GM11168 (cell line): ENCODE results near the gene ADM5.

Experiments used
- in situ Hi-C: fragments of 300-500 bp; cut with MboI; formaldehyde crosslinking; loops from one replicate; pipeline ENCODE4 v1.12.0; 2022; ENCODE audit warnings: low sequenced_read_pairs; ENCODE audit not compliant: unreplicated experiment

ADM5 gene

DNA sequence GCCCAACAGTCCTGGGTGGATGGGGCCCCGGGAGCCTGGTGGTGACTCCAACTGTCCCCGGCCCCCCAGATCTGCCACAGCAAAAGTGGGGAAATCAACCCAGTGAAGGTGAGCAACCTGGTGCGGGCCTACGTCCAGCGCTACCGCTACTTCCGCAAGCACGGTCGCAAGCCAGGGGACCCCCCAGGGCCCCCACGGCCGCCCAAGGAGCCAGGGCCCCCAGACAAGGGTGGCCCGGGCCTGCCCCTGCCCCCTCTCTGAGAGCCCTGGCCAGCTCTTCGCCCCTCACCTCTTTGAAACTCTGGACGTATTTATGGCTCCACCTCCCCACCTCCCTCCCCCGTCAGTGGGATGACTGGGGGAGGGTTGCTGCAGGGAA, 31.3 kb upstream of the ADM5 start:
- in situ Hi-C loops, result no loop called here

DNA sequence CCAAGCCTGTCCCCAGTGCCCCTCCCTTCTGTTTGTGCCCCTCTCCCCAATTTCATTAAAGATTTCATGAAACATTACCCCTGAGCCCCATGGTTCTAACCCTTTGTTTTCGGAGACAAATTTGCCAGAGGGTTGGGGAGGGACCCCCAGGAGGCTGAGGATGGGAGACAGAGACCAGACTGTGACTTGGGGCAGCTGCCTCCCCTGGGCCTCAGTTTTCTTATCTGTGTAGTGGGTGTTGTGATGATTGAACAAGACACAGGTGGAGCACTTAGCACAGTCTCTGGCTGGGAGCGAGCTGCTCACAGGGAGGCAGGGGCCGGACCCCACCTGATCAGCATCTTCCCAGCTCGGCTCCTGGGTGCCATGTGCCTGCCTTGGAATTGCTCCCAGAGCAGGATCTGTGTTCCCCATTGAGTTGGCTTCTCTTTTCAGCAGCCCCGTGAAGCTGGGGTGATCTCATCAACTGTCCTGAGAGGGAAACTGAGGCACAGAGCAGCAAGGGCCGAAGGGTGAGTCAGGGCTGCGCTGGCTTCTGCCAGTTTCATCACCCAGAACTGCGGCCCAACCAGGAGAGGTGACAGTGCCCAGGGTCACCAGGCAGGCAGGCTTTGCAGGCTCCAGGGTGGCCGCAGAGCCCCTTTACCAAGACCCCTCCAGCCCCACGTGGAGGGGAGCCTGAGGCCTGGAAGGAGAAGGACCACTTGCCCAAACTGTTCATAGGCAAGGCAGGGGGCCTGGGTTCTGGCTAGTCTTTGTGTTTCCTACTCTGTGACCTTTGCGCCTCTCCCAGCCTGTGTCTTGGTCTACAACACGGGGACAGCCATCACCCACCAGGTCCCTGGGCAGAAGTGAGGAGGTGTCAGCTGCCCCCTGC, 30.6 kb upstream of the ADM5 start:
- in situ Hi-C loops, result no loop called here

DNA sequence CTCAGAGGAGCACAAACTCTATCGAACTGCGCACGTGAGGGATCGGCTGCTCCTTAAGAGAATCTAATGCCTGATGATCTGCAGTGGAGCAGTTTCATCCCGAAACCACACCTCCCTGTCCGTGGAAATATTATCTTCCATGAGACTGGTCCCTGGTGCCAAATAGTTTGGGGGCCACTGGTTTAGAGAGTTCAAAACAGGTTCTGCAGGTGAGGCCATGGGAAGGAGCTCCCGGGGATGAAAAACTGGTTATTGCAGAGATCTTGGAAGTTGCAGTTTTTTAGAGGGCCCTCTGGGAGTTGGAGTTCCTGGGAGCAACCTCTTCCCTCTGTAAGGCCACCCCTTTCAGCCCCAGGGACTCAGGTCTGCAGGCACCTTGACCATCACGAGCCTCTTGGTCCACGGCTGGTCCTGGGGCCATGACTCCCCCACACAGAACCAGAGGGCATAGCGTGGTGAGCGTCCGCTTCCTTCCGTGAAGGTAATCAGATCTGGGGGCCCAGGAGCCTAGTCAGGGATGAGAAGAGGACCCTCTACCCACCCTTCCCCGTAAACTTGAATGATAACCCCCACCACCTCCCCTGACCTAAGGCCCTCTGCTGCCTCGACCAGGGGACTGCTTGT, 28.9 kb upstream of the ADM5 start:
- in situ Hi-C loops, result no loop called here

DNA sequence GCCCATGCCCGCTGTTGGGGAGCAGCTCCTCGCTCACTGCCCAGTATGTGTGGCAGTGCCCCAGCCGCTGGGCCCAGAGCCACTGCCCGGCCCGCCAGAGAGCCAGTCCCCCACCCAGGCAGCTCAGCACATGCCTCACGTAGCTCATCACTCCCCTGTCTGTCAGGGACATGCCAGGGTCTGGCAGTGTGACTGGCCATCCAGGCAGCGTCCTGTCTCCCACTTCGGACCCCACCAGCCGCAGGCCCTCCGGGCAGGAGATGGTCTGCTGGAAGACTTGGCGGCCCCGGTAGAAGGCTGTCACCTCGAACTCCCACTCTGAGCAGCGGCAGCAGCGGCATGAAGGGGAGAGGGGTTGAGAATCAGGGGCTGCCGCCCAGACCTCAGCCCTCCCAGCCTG, 27.4 kb upstream of the ADM5 start:
- in situ Hi-C loops, result no loop called here

DNA sequence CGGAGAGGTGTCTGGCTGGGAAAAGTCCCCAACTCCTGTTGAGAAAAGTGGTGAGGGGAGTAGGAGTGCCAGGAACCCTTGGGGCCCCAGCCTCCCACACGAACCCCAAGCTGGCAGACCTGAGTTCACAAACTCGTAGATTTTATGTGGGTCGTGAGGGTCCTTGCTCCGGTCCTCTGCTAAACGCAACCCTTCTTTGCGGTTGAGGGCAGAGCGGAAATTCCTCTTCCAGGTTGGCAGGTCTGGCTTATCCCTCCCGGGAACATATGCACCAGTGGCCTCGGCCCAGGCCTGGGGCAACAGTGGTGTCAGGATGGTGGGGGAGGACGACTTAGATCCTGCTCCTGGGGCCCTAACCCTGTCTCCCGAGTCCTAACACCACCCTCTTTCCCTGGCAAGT, 26.2 kb upstream of the ADM5 start:
- in situ Hi-C loops, result no loop called here

DNA sequence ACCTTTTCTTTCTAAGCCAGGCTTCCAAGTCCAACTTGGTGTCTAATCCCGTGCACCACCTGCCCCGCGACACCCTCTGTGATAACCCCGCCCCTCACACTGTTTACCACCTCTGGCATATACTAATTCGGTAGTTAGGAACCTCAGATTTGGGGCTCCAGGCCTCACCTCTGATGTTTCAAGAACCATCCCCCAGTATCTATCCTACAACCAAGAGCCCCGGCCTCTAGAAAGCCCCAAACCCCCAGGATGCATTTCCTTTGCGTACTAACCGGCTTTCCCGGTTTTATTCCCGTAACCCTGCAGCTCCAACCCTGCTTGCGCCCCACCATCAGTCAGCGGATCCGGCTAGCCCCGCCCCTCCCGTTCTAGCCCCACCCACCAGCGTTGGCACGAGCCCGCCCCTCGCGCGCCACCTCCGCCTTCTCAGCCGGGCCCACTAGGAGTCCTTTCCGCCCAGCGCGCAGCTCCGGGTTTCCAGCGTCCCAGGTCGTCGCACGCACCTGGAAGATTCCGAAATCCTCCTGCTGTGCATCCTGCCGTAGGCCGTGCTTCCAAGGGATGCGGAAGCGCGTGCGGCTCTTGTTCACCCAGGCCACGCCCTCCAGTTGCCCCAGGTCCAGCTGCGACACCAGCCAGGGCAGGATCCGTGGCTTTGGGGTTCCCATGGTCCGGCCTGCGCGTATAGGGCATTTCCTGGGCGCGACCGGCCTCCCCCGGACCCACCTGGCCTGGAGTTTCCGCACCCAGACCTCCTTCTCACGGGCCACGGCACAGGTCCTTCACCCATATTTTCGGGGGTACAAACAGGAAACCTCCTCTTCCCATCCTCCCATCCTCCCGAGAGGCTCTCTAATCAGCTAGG, 25.0 kb upstream of the ADM5 start:
- in situ Hi-C loops, result no loop called here

DNA sequence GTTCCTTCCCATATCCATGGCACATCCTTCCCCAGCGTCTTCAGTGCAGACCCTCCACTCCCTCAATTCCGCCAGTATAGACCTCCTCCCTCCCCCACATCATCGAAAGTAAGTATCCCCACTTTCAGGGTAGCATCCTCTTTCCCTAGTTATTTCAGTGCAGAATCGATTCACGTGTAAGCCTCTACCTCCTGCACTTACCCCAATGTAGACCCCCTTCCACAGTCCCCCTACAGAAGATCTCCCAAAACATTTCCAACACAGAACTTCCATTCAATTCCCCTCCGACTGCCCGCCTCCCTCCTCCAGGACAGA, 24.4 kb upstream of the ADM5 start:
- in situ Hi-C loops, result no loop called here

DNA sequence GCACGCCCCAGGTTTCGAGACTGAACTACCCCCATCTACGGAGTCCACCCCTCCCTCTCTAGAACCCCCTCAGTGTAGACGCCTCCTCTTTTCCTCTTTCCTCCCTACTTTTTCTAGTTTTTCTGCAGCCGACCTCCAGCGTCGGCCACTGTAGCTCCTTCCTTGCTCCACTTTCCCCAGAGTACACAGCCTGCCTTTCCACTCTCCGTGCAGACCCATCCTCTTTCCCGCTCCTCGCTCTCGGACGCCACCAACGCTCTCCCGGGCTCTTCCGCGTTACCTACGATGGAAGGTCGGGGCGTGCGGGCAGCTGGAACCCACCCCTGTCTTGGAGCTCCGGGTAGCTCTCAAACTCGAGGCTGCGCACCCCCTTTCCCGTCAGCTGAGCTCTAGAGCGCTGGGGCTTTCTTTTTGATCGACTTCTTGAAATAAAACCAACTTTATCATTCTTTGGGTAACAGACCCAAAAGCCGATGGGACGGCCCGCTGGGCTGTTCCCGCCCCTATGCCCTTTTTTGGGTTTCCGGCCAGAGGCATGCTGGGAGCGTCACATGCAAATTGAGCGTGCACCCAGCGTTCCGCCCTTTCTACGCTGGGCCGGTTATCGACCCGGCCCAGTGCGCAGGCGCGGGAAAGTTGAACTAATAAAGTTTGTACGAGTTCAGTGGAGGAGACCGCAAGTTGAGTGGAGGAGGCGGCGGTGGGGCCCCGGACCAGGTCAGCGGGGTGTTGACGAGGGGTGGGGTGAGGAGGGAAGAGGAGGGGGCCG, 23.9 kb upstream of the ADM5 start, which contains the start of the genes BCL2L12 and IRF3:
BCL2L12 (plus strand) TSS at position 583 of the 769 bp plus-strand sequence. CDS start 760 bp downstream, outside the sequence.
IRF3 (minus strand) TSS at position 507 of the 769 bp plus-strand sequence. CDS start 1,019 bp downstream, outside the sequence.
- in situ Hi-C loops, result no loop called here

DNA sequence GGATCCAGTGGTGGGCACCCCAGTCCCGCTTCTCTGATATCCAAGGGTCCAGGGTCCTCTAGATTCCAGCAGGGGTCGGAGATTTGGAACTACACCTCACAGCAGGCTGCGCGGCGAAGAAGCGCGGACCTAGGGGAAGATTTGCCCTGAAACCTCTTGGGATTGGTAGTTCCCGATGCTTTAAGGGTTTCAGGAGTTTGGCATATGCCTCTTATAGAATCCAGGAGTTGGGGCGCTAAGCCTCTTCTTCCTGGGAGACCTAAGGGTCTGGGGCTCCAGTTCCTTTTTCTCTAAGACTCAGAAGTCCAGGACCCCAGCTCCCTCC, 23.3 kb upstream of the ADM5 start:
- in situ Hi-C loops, result no loop called here

DNA sequence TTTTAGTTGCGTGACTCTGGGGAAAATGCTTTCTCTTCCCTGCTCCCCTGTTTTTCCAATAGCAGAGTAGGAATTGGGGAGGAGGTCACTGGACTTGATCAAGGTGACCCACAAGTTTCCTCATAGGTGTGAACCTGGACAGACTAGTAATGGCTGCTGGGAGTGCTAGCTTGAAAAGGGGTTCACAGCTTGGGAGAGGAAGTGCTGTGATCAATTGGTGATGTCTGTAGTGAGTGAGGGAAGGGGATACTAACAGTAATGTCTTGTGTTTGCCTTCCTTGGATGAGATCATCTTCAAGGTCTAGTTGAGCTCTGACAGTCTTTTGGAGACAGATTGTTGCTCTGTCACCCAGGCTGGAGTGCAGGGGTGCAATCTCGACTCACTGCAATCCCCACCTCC, 21.9 kb upstream of the ADM5 start:
- in situ Hi-C loops, result no loop called here

DNA sequence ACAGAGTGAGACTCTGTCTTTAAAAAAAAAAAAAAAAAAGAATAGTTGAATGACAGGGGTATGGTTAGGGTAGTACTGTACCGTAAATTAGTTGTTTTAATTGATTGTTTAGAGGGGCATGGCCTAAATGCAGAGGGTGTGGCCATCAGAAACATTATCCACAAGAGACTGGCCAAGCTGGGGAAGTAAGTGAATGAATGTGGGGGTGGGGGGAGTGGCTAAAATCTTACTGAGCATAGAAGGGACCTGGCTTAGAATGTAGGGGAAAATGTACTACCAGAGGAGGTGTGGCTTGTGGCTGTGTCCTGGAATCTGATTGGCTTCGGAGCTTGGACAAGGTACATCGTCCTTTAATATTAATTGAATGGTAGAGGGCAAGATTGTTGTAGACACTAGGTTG, 19.9 kb upstream of the ADM5 start:
- in situ Hi-C loops, result no loop called here

DNA sequence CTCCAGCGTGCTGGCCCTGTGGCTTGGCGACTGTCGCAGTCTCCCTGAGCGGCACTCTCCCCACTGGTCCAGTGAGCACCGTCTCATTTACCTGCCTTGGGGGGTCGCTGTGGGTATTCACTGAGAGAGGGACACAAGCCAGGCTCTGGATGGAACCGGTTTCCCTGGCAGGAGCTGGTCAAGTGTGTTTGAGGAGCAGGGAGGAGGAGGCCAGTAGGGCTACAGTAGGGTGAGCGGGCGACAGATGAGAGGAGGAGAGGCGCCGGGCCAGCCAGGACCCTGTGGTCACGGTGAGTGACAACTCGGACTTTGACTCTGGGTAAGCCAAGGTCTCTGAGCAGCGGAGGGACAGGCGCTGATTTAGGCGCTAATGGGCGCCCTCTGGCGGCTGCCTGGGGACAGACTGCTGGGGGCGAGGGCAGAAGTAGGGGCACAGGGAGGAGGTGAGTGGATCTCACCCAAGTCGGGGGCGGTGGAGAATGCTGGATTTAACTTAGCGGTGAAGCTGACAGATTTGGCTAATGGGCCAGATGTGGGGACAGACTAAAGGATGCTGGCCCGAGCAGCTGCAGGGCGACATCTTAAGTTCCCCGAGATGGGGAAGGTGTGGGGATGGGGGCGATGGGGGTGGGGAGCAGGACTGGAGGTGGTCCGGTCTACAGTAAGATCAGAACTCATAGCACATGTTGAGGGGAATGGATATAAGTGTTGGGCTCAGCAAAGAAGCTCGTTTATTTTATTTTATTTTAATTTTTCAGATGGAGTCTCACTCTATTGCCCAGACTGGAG, 17.1 kb upstream of the ADM5 start:
- in situ Hi-C loops, result no loop called here

DNA sequence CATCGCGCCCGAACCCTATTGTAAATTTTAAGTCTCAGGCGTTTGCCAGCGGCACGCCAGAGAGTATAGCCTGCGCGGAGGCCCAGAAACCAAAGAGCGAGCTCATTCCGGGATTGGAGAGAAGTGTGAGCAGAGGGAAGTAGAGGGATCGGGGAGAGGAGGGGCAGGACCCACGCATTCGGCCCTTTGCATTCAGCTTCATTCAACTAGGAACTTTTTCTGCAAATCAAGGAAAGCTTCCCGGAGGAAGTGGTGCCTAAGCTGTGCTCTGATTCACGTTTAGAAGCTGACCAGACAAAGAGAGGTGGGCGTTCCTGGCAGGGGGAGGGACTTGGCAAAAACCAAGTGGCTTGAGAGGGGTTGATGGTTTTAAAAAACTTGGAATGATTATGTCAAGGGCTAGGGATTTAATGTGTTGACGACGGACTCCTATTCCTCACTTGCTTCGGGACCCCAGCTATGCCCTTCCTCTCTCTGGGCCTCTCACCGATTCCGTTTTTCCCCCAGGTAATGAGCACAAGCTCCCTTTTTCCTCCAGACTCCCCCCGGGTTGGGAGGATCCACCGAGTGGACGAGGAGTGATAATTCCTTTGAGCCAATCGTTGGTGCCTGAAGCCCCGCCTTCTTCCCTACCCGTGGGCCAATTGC, 13.1 kb upstream of the ADM5 start:
- in situ Hi-C loops, result no loop called here

DNA sequence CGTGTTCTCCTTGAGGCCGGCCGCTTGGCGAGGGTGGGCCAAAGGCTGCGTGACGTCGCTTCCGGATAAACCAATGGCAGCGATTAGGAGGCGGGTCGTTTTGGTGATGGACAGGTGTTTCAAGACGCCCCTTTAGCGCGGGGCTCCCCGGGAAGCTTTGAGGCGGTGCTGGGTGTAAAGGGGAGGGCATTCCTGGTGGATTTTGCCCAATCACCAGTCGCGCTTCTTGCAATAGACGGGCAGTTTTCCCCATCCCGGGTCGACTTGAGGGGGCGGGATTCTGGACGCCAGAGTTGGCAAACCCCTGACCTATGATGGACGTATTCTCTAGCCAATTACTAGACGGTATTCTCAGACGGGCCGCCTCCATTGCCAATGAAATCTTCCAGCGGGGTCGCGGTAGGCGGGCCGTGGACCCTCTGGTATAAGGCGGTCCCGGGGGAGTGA, 12.6 kb upstream of the ADM5 start:
- in situ Hi-C loops, result no loop called here

DNA sequence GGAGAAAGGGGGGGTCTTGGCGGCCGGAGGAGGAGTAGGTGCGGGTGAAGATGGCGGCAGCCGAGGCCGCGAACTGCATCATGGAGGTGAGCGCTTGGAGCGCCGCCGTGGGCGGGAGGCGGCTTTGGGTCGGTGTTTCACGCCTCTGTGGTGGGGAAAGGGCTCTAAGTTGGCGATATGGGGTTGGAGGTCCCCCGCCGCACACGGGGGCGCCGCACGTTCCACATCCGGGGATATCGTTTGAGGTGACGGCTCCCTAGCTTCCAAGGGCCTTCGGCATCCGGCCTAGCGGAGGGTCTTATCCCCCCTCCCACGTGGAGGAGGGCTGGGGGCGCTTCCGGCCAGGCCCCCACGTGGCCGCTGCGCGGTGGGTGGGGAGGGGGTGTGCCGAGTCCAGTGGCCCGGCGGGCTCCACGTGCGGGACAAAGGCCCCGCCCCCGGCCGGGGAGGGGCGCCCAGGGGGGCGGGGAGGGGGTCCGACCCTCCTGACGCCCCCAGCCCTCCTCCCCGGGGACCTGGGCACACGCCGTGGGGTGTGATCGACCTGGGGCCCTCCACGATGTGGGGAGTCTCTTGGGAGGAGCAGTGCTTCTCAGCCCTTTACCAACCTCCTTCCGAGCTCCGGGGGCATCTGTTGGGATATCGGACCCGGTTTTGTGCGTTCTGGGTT, 12.0 kb upstream of the ADM5 start, which contains the start of gene PRMT1:
PRMT1 (plus strand) TSS at position 41 of the 670 bp plus-strand sequence; CDS start at position 51, 10 bp downstream.
- in situ Hi-C loops, result no loop called here

DNA sequence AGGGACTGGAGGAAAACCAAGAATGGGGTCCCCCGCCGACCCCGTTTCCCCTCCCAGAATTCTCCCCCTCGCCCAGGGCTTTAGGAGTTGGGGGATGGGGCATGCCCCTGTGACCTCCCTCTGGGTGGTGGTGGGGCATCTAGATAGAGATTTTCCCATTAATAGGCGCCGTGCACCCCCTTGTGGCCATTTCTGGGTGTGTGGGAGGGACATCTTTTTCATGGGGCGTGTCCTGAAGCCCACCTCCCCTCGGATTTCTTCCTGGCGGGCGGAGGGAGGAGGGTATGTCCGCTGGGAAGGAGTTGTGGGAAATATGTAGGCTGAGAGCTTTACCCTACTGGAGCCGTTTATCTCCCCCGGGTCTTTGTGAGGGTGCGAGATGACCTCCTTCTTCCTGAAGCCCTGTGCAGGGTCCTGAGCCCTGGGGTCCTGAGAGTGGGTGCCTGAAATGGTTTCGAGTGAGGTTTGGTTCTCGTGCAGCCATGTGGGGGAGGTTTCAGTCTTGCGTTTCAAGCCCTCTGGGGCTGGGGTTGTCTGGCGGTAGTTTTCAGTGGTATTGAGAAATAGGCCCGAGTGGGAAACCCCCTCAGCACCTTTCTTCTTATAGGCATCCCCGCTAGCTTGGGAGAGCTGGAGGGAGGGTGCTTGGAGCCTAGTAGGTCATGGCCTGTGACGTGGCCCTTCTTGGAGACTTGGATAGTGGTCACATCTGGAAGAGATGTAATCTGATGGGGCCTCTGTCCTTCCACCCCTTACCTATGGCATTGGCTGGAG, 11.3 kb upstream of the ADM5 start:
- in situ Hi-C loops, result no loop called here

DNA sequence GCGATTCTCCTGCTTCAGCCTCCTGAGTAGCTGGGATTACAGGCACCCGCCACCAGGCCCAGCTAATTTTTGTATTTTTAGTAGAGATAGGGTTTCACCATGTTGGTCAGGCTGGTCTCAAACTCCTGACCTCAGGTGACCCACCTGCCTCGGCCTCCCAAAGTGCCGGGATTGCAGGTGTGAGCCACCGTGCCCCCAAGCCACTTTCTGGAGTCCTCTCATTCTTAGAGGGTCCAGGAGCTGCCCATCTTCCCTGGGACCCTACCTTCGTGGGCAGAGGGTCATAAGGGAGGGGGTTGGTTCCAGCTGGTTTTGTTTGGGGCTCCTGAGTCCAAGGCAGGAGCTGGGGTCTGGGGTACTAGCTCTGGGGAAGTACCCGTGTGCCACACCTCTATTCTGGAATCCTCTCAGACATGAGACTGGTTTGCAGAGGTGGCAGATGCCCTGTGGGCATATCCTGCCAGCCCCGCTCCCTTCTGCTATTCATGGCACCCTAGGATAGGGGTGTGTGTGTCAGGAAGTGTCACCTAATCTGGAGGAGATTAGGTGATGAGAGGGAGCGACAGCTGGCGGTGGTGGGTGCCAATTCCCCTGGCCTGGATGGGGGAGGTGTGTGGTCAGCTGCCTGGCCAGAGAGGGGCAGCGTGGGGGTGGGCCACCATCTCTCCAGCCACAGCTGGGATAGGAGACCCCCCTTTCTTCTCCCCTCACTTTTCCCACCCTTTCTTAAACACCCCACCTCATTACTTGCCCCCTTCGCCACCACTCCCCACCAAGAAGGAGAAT, 10.2 kb upstream of the ADM5 start:
- in situ Hi-C loops, result no loop called here
